ENCODE measurements around the gene BANF2.
"Not testable (repeated sequence)": the region's sequence is repeated elsewhere in the genome, so short reads cannot be mapped to it uniquely, and the experiment has no call there.

BANF2 gene

GRCh38 chr20:17772005-17772343 is 72.2 kb downstream of the BANF2 start:
- DNase-seq (ENCODE audit: low read depth) = no peak

GRCh38 chr20:17773619-17774018 is 73.9 kb downstream of the BANF2 start:
- no peak for TF ChIP-seq POLR2A (IDR thresholded peaks at IDR 0.05; ENCODE audit: extremely low read depth, insufficient read length)
- TF ChIP-seq CTCF (IDR thresholded peaks at IDR 0.05; ENCODE audit: low read depth, low read length) = no peak
- TF ChIP-seq, protein P1, sequence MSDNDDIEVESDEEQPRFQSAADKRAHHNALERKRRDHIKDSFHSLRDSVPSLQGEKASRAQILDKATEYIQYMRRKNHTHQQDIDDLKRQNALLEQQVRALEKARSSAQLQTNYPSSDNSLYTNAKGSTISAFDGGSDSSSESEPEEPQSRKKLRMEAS (IDR thresholded peaks at IDR 0.05; ENCODE audit: low read depth, low read length) = no peak
- no peak for TF ChIP-seq MYC (IDR thresholded peaks at IDR 0.05; ENCODE audit: low read depth, low read length)
- H3K4me3 ChIP-seq (ENCODE audit: low read depth, low read length) = no peak overlapping the region
- no peak for DNase-seq (ENCODE audit: low read depth)

More at GRCh38 chr20:17772005-17772343, 72.2 kb downstream of the BANF2 start:
- H3K4me3 ChIP-seq (ENCODE audit: low read depth, low read length) = no peak overlapping the region
- TF ChIP-seq, protein P1 (IDR thresholded peaks at IDR 0.05; ENCODE audit: low read depth, low read length) = no peak
- TF ChIP-seq POLR2A (IDR thresholded peaks at IDR 0.05; ENCODE audit: extremely low read depth, insufficient read length) (no peak), MYC (IDR thresholded peaks at IDR 0.05; ENCODE audit: low read depth, low read length) (no peak)

DNA sequence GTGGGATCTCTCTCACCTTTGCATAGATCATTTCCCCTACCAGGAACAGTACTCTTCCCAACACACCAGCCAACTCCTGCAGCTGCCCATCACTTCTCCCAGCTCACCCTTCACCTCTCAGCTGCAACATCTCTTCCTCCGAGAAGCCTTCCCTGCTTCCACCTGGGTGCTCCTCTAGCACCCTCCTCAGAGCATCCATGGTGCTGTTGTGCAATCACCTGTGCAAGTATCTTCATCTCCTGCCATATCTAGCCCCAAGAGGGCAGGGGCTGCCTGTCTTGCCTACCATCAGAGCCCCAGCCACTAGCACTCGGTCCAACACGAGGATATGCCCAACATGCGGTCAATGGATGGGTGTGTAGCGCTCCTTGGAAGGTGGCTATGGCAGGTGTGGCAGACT is 75.8 kb downstream of the BANF2 start:
- no peak for DNase-seq (ENCODE audit: low read depth)
- H3K4me3 ChIP-seq (ENCODE audit: low read depth, low read length) = no peak overlapping the region
- TF ChIP-seq POLR2A (IDR thresholded peaks at IDR 0.05; ENCODE audit: extremely low read depth, insufficient read length) (no peak), MYC (IDR thresholded peaks at IDR 0.05; ENCODE audit: low read depth, low read length) (no peak)

GRCh38 chr20:17776551-17776950 is 76.8 kb downstream of the BANF2 start:
- H3K4me3 ChIP-seq (ENCODE audit: low read depth, low read length) = no peak overlapping the region
- DNase-seq (ENCODE audit: low read depth) = no peak
- no peak for TF ChIP-seq POLR2A (IDR thresholded peaks at IDR 0.05; ENCODE audit: extremely low read depth, insufficient read length)
- TF ChIP-seq MYC (IDR thresholded peaks at IDR 0.05; ENCODE audit: low read depth, low read length) = no peak
- TF ChIP-seq, protein P1 (IDR thresholded peaks at IDR 0.05; ENCODE audit: low read depth, low read length) = no peak
- TF ChIP-seq CTCF (IDR thresholded peaks at IDR 0.05; ENCODE audit: low read depth, low read length) = no peak

- DNase-seq (ENCODE audit: low read depth); H3K4me3 ChIP-seq (ENCODE audit: low read depth, low read length): not testable (repeated sequence)
Observed at GRCh38 chr20:17779011-17779410, 79.2 kb downstream of the BANF2 start.

DNA sequence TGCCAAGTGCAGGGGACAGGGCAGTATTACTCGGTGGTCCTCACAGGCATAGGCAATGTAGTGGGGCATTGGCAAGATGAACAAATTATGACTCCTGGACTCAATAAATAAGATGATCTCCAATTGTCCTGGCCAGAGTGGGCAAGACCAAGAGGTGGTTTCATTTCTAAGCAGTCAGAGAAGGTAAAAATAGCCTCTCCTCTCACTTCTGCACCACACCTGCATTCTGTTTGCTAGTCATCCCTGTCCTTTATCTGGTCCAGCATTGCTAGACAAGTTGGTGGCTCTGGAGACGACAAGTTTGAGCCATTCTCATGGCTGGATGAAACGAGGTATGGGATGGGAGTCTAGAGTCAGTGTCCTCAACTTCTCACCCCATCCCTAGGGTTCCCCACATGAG is 83.0 kb downstream of the BANF2 start:
- TF ChIP-seq MYC (IDR thresholded peaks at IDR 0.05; ENCODE audit: low read depth, low read length) (no peak), CTCF (IDR thresholded peaks at IDR 0.05; ENCODE audit: low read depth, low read length) (no peak), POLR2A (IDR thresholded peaks at IDR 0.05; ENCODE audit: extremely low read depth, insufficient read length) (no peak)
- TF ChIP-seq, protein P1 (IDR thresholded peaks at IDR 0.05; ENCODE audit: low read depth, low read length) = no peak
- DNase-seq (ENCODE audit: low read depth) = no peak
- no peak overlapping the region for H3K4me3 ChIP-seq (ENCODE audit: low read depth, low read length)

- TF ChIP-seq POLR2A (IDR thresholded peaks at IDR 0.05; ENCODE audit: extremely low read depth, insufficient read length) (no peak), MYC (IDR thresholded peaks at IDR 0.05; ENCODE audit: low read depth, low read length) (no peak), CTCF (IDR thresholded peaks at IDR 0.05; ENCODE audit: low read depth, low read length) (no peak)
- TF ChIP-seq, protein P1 (IDR thresholded peaks at IDR 0.05; ENCODE audit: low read depth, low read length) = no peak
- DNase-seq (ENCODE audit: low read depth) = no peak
Observed at GRCh38 chr20:17783671-17784070, 83.9 kb downstream of the BANF2 start.

More at GRCh38 chr20:17783671-17784070, 83.9 kb downstream of the BANF2 start:
- H3K4me3 ChIP-seq (ENCODE audit: low read depth, low read length) = no peak overlapping the region
